ENCODE results near the gene HMCES.
A peak's percentile ranks its signal among the peaks of the same experiment; 100 is the strongest.
"Not testable (repeated sequence)": the region's sequence is repeated elsewhere in the genome, so short reads cannot be mapped to it uniquely, and the experiment has no call there.

The HMCES gene

GRCh38 chr3:129347458-129347845 lies 68.8 kb downstream of the HMCES start:
- no peak for DNase-seq (ENCODE audit: low read depth)
- no peak overlapping the region for H3K4me3 ChIP-seq (ENCODE audit: low read depth, low read length)
- TF ChIP-seq CTCF (conservative IDR thresholded peaks at IDR 0.05; ENCODE audit: low read depth, low read length), result no peak

GRCh38 chr3:129348734-129349133 lies 70.1 kb downstream of the HMCES start:
- H3K4me3 ChIP-seq (ENCODE audit: low read depth, low read length), result no peak overlapping the region
- no peak for TF ChIP-seq CTCF (conservative IDR thresholded peaks at IDR 0.05; ENCODE audit: low read depth, low read length)
- no peak for DNase-seq (ENCODE audit: low read depth)

DNA sequence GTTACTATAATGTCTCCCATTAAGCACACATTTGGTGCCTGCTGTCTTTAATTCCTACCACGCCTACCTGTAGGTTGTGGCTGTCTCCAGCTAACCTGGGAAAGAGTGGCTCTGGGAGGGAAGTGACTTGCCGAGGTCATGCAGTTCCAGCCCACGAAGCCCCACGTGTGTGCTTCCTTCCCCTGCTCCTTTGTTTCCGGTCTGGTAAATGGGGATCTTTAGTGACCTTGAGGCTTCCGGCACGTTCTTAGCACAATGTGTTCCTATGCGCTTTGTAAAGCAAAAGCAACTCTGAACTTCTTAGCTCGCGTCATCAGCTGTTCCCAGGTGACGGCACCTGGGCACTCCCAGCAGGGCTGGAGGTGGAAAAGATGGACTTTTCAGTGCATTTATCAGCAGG lies 70.5 kb downstream of the HMCES start:
- not testable (repeated sequence) for DNase-seq (ENCODE audit: low read depth); H3K4me3 ChIP-seq (ENCODE audit: low read depth, low read length)

- DNase-seq (ENCODE audit: low read depth), result no peak
- TF ChIP-seq CTCF (conservative IDR thresholded peaks at IDR 0.05; ENCODE audit: low read depth, low read length), result no peak
- H3K4me3 ChIP-seq (ENCODE audit: low read depth, low read length), result no peak overlapping the region
Measured at GRCh38 chr3:129349791-129350190, 71.1 kb downstream of the HMCES start.

DNA sequence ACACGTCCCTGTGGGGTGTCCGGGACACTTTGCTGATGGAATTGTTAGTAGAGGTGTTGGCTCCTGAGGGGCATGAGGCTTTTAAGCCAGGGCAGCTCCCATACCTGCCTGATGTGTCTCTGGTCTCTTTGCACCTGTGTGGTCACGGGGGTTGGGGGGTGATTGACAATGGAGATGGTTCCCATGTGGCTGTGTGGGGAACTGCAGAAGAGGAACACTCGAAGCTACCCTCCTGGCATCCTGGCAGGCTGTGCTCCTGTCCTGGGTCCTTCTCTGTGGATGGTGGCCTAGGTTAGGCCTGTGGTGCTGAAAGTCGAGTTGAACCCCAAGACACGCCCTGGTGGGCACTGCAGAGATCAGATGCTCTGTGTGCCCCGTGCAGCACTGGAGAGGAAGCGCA lies 73.4 kb downstream of the HMCES start:
- DNase-seq (ENCODE audit: low read depth), result no peak
- no peak overlapping the region for H3K4me3 ChIP-seq (ENCODE audit: low read depth, low read length)
- peak; percentile 27 for TF ChIP-seq CTCF (conservative IDR thresholded peaks at IDR 0.05; ENCODE audit: low read depth, low read length)

DNA sequence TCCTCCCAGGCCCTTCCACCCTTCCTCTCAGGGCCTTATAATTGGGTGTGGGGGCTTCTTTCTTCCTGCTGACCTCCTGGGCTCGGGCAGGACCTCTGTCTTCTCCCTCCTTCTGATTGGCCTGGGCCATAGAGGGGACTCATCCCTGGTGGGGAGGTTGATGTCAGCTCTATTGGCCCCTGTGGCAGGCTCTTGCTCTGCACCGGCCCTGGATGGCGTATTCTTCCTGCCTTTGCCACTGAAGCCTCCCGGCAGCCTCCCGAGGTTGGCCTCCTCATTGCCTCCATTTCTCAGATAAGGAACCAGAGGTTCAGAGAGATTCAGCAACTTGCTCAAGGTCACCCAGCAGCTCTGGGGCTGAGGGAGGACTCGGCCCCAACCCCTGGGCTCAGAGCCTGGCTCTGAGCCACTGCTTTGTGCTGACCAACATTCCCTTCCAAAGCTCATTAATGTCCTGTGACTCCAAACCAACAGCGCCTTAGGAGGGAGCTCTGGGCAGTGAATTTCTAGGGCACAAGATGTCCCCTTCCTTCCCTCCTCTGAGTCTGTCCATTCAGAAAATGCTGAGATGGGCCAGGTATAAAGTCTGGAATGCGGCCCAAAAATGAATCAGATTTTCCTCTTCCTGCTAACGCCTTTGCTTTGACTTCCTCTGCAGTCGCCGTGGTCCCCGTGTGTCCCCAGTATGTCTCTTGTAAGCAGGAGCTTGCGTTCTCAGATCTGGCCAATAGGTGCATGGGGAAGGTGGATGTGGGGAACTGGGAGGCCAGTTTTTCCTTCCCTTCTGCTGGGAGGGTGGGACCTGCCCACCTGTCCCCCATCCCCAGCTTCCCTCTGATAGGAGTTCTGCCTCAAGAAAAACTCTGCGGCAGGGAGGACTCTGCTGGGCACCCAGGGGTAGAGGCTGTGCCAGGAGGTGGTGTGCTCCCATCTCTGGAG lies 74.2 kb downstream of the HMCES start:
- no peak for TF ChIP-seq CTCF (conservative IDR thresholded peaks at IDR 0.05; ENCODE audit: low read depth, low read length)
- DNase-seq (ENCODE audit: low read depth), result no peak
- H3K4me3 ChIP-seq (ENCODE audit: low read depth, low read length), result no peak overlapping the region

- no peak for DNase-seq (ENCODE audit: low read depth)
- no peak for TF ChIP-seq CTCF (conservative IDR thresholded peaks at IDR 0.05; ENCODE audit: low read depth, low read length)
- H3K4me3 ChIP-seq (ENCODE audit: low read depth, low read length), result no peak overlapping the region
Measured at GRCh38 chr3:129353589-129353941, 74.9 kb downstream of the HMCES start.

All from choroid plexus epithelial cell (primary cell).